Measurements from ENCODE around the gene KDM2A. TPM values are rescaled to one million over a fixed set of nuclear protein-coding genes. Genes with fewer than 3 reads are reported as not detected.

The KDM2A gene
- total RNA-seq, 2 donors from 2014 or later, result 62.3 to 71.9 TPM

DNA sequence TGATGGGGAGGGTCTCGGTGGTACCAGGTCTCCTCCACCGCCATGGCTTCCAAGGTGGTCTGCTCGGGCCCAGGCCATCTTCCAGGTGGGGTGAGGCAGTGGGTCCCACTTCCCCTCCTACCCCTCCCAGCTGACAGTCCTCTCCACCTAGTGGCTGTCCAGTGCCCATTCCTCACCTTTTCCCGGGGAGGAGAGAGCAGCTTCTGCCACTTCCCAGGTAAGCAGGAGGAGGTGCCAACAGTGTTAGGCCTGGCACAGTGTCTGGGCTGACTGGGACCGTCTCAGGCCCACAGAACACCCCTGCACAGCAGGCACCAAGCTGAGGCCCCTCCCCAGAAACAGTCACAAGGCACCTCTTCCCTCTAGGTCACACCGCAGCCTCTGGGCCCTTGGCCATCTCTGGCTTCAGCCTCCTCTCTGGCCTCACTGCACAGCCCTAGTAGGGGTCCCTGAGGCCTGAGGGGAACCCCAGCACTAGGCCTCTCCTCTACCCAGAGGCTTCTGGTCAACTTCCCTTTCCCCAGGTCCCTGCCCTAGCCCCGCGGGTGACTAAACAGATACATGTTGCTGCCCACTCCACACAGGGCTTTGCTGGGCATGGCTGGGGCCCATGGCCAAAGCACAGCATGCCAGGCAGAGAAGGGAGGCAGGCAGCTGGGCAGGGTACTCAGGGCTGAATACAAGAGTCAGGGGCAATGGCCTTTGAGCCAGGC is 167.7 kb downstream of the KDM2A start:
- no peak for ATAC-seq
- intact Hi-C loops (cut with DNase I, micrococcal nuclease), result no loop called here
- peak in 1 of 2 donors; percentile 22 for DNase-seq

DNA sequence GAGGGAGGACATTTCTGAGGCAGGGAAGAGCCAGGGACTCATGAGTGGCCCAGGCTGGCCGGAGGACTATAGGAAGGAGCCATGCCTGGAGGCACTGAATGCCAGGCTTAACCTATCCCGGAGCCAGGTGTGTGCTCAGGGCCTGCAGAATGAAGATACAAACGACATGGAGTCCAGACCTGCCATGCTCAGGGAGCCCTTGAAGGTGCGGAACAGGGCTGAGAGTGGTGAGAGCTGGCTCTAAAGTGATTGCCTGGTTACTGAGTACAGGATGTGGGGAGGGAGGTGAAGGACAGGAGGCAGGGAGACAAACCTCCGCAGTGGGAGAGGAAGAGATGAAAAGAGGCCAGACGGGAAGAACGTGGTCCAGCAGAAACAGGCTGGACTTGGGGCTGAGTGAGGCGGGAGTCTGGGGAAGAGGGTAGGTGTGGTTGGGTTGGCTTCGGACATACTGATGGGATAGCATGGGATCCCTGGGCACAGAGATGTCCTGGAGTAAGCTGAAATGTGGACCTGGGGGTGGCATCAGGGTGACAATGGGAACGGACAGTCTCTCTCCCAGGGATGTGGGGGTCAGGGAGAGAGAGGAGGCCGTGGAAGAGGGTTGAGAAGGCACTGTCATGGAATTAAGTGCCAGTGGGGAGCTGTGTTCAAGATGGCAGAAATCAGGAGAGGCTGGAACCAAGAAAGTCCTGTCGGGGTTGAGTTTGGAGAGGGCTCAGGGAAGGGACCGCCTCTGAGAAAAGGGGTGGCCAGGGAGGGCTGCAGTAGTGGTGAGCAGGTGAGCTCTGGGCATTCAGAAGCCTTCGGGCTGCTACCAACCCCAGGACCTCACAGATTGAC is 168.5 kb downstream of the KDM2A start:
- intact Hi-C loops (cut with DNase I, micrococcal nuclease), result no loop called here
- ATAC-seq, result no peak
- DNase-seq, result peak in 1 of 2 donors; percentile 17

DNA sequence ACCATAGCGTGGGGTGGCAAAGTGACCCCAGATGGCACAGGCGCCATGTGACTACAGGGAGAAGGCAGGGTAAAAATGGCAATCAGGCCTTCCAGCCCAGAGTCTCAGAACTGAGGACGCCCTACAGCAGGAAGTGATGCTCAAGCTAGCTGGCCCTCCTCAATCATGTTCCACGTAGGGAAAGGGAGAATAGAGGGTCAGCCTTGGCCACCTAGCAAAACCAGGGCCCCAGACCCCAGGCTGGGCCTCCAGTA is 169.1 kb downstream of the KDM2A start:
- ATAC-seq (no peak), DNase-seq (no peak)
- intact Hi-C loops (cut with DNase I, micrococcal nuclease), result no loop called here

DNA sequence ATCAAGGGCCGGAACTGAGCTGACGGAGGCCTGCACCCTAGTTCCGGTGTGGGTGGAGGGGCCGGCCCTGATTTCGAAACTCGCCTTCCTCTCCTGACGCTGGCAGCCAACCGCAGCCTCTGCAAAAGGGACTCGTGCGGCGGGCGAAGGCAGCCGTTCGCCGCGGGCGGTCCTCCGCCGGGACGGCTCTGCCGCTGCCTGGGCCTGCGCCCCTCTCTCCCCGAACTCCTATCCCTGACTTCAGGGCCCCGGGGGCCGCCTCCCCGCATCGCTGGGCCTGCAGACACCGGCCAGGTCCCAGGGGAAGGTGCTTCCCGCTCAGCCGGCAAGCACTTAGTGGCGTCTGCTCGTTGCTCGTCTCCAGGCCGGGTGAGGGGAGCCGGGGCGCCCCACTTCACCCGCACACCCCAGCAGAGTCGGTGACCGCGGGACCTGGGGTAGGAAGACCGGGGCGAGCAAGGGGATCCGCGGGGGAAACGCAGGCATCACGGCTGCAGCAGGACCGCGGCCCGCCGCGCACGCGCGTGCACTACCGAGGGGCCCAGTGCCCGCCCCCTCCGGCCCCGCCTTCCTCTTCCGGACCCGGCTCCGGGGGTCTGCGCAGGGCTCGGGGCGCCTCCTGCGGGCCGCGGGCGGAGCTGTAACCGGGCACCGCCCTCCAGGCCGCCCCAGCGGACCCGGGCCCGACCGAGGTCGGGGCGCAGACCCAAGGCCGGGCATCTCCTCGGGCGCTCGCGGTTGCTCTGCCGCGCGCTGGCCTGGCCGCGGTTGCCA is 169.6 kb downstream of the KDM2A start:
- DNase-seq (peak; percentile 90), ATAC-seq (peak; percentile 74)
- intact Hi-C loops (cut with DNase I, micrococcal nuclease), result no loop called here

DNA sequence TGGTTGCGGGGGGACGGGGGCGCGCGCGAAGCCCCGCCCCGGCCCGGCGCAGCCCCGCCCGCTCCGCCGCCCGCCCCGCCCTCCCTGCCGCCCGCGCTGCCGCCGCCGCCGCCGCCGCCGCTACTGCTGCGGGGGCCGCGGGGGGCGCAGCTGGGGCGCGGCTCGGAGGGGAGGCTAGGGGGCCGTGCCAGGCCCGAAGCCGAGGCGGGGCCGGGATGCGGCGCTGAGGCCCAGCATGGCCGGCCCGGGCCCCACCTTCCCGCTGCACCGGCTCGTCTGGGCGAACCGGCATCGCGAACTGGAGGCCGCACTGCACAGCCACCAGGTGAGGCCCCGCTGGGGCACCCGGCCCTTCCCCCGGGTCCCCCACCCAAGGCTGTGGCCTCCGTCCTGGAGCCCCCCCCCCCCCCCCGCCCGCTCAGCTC is 170.2 kb downstream of the KDM2A start, which contains the start of gene ANKRD13D:
ANKRD13D (plus strand) TSS at position 78 of the 425 bp plus-strand sequence; CDS start at position 236, 158 bp downstream.
- ATAC-seq, result peak; percentile 28
- intact Hi-C loops (cut with DNase I, micrococcal nuclease), result no loop called here
- no peak for DNase-seq

DNA sequence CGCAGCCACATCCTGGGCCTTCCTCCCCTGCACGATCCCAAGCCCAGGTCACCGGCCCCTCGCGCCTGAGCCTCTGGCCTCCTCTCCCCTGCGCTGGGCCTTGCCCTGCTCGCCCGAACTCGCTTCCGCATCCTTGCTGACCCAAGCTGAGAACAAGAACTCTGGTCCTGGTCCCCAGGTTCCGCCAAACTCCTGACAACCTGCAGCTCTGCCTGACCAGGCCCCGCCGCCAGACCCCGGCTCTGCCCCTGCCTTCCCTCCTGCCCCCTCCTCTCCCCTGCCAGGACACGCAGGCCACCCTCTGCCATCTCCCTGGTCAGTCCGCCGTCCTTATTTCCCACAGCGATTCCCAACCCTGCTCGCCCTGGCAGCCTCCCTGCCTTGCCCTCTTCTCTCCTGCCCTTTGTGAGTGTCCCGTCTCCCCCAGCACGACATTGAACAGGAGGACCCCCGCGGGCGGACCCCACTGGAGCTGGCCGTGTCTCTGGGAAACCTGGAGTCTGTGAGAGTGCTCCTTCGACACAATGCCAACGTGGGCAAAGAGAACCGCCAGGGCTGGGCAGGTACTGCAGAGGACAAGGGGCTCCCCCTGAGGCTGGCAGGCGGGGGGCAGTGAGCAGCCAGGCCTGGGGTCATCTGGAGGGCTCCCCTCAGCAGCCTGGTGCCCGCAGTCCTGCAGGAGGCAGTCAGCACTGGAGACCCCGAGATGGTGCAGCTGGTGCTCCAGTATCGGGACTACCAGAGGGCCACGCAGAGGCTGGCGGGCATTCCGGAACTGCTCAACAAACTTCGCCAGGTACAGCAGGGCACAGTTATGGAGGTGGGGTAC is 170.8 kb downstream of the KDM2A start:
- DNase-seq (peak in 1 of 2 donors; percentile 58), ATAC-seq (peak; percentile 10)
- intact Hi-C loops (cut with DNase I, micrococcal nuclease), result no loop called here

DNA sequence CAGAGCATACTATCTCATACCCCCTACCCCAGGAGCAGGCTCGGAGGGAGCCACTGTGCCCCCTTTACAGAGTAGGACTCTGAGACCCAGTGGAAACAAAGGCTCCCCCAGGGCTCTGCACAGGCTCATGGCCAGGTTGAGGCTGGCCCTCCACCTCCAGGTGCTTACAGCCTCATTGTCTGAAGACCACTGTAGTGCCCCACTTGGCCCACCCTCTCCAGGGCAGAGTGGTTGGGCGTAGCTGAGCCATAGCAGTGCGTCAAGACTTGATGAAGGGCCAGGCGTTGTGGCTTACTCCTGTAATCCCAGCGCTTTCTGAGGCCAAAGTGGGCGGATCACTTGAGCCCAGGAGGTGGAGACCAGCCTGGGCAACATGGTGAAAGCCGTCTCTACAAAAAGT is 171.7 kb downstream of the KDM2A start:
- intact Hi-C loops (cut with DNase I, micrococcal nuclease), result no loop called here
- DNase-seq (peak in 1 of 2 donors; percentile 55), ATAC-seq (no peak)

DNA sequence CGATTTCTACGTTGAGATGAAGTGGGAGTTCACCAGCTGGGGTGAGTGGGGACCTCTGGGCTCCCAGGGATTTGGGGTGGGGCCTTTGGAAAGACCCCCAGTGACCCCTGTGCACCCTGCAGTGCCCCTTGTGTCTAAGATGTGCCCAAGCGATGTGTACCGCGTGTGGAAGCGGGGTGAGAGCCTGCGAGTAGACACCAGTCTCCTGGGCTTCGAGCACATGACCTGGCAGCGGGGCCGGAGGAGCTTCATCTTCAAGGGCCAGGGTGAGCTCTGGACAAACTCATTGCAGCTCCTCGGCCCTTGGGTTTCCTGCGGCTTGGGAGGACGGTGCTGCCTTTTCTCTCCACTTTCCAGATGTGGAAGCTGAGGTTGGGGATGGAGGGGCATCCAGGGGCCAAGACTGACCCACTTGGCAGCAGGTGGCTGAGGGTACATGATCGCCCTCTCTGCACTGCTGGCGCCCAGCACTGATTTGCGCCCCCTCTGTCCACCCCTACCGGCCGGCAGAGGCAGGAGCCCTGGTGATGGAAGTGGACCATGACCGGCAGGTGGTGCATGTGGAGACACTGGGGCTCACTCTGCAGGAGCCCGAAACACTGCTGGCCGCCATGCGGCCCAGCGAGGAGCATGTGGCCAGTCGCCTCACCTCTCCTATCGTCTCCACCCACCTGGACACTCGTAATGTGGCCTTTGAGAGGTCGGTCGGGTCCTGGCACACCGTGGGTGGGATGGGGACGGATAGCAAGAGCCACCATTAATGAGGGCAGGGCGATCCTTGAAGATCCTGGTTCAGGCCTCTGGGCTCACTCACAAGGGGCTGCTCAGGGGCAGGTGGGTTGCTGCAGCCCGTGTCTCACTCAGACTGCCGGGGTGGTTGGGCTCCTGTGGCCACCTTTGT is 172.7 kb downstream of the KDM2A start:
- intact Hi-C loops (cut with DNase I, micrococcal nuclease), result no loop called here
- DNase-seq (peak in 1 of 2 donors; percentile 13), ATAC-seq (no peak)

DNA sequence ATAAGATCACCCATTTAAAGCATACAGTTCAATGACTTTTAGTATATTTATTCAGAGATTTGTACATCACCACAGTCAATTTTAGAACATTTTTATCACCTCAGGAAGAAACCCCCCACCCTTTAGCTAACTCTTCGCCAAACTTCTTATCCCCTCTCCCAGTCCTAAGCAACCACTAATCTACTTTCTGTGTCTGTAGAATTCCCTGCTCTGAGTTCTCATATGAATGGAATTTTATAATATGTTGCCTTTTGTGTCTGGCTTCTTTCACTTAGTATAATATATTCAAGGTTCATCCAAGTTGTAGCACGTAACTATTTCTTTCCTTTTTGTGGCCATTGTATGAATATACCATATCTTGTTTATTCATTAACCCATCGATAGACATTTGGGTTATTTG is 173.6 kb downstream of the KDM2A start:
- intact Hi-C loops (cut with DNase I, micrococcal nuclease), result no loop called here
- ATAC-seq (no peak), DNase-seq (no peak)

DNA sequence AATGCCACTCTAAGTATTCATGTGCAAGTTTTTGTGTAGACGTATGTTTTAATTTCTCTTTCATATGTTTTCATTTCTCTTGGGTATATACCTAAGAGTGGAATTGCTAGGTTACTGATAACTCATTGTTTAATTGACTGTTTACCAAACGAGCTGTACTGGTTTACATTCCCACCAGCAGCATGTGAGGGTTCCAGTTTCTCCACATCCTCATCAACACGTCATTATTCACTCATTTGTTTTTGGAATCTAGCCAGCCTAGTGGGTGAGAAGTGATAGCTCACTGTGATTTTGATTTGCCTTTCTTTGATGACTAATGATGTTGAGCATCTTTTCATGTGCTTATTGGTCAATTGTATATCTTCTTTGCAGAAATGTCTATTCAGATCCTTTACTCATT is 174.0 kb downstream of the KDM2A start:
- intact Hi-C loops (cut with DNase I, micrococcal nuclease), result no loop called here
- ATAC-seq (no peak), DNase-seq (no peak)

DNA sequence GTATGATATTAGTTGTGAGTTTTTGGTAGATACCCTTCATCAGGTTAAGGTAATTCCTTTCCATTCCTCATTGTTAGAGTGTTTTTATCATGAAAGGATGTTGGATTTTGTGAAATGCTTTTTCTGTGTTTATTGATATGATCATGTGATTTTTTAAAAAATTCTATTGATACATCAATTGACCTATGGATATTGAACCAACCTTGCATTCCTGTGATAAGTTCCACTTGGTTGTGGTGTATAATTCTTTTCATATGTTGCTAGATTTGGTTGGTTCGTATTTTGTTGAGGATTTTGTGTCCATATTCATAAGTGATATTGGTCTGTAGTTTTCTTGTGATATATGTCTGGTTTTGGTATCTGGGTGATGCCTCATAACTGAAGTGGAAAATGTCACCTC is 176.8 kb downstream of the KDM2A start:
- DNase-seq (no peak), ATAC-seq (no peak)
- intact Hi-C loops (cut with DNase I, micrococcal nuclease), result no loop called here

DNA sequence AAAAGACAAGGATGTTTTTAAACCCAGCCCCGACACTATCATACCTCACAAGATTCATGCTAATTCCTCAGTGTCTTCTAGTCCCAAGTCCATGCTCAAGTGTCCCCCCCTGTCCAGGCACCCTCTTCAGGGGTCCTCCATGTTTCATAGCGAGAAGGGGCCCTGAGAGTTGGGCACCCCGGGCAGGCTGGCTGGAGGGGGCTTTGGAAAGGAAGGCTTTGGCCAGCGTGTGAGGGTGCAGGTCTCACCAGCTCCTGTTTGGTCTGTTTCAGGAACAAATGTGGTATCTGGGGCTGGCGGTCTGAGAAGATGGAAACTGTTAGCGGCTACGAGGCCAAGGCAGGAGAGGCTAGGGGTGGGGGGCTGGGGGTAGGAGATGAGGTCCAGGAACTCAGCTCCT is 179.7 kb downstream of the KDM2A start:
- ATAC-seq (no peak), DNase-seq (no peak)
- intact Hi-C loops (cut with DNase I, micrococcal nuclease), result no loop called here

DNA sequence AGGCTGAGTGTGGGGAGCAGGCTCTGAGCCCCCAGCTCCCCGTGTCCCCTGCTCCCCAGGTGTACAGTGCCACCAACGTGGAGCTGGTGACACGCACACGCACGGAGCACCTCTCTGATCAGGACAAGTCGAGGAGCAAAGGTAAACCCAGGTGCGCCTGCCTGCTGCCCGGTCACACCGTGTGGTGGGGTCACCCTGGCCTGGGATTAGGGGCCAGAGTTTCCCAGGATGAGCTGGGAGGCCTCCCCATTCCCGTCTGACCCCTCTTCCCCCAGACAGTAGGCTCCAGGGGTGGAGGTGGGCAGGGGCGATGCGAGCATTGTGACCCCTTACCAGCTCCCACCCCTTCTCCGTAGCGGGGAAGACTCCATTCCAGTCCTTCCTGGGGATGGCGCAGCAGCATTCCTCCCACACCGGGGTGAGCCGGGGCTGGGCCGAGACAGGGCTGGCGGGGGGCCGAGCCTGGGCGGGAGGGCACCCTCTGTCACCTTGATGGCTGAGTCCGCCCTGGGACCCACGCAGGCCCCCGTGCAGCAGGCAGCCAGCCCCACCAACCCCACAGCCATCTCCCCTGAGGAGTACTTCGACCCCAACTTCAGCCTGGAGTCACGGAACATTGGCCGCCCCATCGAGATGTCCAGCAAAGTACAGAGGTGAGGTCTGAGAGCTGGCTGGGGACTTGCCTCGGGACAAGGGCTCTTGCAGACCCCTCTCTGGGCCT is 180.6 kb downstream of the KDM2A start:
- intact Hi-C loops (cut with DNase I, micrococcal nuclease), result no loop called here
- ATAC-seq (no peak), DNase-seq (peak in 1 of 2 donors; percentile 24)

DNA sequence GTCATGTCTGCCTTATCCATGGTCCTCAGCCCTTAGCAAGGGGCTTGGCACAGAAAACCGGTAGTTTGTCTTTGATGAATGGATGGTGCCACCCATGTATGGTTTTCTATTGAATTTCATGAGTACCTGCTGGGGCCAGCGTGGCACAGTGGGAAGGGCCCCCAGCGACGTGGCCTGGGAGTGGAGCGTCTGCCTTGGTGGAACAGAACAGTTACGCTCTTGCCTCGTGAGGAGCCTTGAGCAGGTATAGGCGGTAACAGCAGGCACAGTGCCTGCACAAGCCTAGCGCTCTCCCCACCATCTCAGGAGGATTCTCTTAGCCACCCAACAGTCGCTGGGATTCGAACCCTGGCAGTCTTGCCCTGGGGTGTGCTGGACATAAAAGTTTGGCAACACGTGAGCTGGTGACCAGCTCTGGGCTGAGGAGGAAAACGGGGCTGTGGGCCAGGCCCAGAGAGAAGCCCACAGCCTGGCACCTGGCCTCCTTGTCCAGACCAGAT is 181.2 kb downstream of the KDM2A start:
- DNase-seq (peak in 1 of 2 donors; percentile 23), ATAC-seq (no peak)
- intact Hi-C loops (cut with DNase I, micrococcal nuclease), result no loop called here

DNA sequence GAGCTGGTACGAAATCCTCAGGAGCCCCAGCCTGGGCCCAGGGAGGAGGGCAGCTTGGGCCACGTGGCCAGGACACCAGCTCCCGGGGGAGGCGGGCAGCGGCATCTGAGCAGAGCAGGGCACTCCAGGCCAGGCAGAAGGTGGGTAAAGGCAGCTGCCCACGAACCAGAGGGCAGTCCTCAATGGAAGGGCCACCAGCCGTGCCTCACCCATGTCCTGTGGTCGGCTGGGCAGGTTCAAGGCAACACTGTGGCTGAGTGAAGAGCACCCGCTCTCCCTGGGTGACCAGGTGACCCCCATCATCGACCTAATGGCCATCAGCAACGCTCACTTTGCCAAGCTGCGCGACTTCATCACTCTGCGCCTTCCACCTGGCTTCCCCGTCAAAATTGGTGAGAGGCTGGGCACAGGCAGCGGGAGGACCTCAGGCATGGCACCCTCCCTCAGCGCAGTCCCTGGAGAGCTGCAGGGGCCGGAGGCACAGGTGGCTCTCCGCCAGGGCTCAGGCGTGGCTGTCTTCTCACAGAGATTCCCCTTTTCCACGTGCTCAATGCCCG is 181.8 kb downstream of the KDM2A start:
- intact Hi-C loops (cut with DNase I, micrococcal nuclease), result no loop called here
- peak; percentile 11 to 23 for DNase-seq
- ATAC-seq, result no peak

DNA sequence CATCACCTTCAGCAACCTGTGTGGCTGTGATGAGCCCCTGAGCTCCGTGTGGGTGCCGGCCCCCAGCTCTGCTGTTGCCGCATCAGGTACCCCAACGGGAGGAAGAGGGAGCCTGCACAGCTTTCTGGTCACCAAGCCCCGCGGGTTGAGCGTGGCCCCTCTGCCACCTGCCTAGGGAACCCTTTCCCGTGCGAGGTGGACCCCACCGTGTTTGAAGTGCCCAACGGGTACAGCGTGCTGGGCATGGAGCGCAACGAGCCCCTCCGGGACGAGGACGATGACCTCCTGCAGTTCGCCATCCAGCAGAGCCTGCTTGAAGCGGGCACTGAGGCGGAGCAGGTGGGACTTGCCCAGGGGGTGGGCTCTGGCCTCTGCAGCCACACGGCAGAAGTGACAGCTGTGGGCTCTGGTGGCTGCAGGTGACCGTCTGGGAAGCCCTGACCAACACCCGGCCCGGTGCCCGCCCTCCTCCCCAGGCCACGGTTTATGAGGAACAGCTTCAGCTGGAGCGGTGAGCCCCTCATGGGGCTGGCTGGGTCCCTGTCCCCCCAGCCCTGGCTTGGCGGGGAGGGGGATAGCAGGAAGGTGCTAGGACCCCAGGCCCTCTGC is 182.4 kb downstream of the KDM2A start:
- no peak for ATAC-seq
- DNase-seq, result peak; percentile 13 to 32
- intact Hi-C loops (cut with DNase I, micrococcal nuclease), result no loop called here

Measured in left colon (tissue), 2 donors.